WI38 (cell line): ENCODE measurements around the gene ZCCHC14.
"Not testable (repeated sequence)": the region's sequence is repeated elsewhere in the genome, so short reads cannot be mapped to it uniquely, and the experiment has no call there.

Experiments used
- H3K4me3 ChIP-seq: 2 replicates; pipeline ENCODE4 v1.5.1; 2011; ENCODE audit warnings: low read depth, mild to moderate bottlenecking, control low read depth, low read length
- TF ChIP-seq, protein P1 (sequence below): IDR thresholded peaks from 2 replicates; pipeline ENCODE4 v1.5.1; 2012; ENCODE audit warnings: low read depth, mild to moderate bottlenecking, control low read depth, low read length

Gene ZCCHC14

DNA sequence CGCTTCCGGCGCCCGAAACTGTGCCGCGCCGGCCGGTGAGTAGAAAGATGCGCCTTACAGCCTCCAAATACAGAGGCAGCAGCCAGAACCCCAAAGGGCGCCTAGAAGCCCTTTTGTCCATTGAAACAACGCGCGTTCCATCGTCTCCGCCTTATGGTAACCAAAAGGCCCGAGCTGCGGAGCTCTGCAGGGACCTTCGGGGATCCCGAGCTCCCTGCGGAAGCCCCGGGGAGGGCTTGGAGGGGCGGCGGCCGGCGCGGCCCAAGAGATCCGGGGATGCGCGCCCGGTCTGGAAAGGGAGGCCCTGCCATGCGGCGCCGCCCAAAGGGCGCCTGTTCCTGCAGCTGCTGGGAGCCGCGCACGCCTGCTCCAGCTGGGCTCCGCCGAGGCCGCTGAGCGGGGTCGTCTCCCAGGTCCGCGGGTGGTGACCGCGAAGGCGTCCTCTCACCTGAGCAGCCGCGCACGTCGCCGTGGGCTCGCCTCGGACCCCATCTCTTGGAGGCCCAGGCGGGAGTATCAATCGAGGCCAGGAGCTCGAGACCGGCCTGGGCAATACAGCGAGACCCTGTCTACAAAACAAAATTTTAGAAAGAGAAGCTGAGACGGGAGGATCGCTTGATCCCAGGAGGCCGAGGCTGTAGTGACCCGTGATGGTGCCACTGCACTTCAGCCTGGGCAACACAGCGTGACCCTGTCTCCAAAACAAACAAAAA, 108.5 kb downstream of the ZCCHC14 start:
- peak overlapping the region; percentile 62 for H3K4me3 ChIP-seq
- TF ChIP-seq, protein P1, sequence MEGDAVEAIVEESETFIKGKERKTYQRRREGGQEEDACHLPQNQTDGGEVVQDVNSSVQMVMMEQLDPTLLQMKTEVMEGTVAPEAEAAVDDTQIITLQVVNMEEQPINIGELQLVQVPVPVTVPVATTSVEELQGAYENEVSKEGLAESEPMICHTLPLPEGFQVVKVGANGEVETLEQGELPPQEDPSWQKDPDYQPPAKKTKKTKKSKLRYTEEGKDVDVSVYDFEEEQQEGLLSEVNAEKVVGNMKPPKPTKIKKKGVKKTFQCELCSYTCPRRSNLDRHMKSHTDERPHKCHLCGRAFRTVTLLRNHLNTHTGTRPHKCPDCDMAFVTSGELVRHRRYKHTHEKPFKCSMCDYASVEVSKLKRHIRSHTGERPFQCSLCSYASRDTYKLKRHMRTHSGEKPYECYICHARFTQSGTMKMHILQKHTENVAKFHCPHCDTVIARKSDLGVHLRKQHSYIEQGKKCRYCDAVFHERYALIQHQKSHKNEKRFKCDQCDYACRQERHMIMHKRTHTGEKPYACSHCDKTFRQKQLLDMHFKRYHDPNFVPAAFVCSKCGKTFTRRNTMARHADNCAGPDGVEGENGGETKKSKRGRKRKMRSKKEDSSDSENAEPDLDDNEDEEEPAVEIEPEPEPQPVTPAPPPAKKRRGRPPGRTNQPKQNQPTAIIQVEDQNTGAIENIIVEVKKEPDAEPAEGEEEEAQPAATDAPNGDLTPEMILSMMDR = no peak

DNA sequence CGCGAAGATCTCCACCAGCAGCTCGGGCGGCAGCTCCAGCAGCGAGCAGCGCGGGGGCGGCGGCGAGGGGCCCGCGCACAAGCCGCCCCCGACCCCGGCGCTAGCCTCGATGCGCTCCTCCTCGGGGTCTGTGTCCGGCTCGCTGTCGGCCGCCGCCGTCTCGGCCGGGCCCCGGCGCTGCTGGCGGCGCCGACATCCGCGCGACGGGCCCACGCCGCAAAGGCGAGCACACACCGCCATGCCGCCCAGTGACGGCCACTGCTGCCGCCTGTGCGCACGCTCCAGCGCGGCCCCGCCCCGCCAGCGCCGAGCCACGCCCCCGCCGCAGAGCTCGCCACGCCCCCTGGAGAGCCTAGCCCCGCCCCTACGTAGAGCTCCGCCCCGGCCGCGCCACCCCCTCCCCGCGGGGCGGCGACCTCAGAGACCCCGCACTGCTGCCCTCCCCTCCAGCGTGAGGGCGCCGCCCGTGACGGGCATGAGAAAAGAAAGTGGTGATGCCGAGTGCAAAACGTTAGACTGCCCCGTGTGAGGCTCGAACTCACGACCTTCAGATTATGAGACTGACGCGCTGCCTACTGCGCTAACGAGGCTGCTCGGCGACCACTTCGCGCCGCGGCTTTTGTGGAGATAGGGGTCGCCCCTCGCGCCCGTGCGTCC, 109.2 kb downstream of the ZCCHC14 start, which contains the start of gene FBXO31:
TSS of gene FBXO31 (minus strand) at position 272 of the 657 bp plus-strand sequence. CDS start at position 240, 32 bp downstream.
- TF ChIP-seq, protein P1 = no peak
- H3K4me3 ChIP-seq = peak within 1 kb of the TSS; percentile 72

DNA sequence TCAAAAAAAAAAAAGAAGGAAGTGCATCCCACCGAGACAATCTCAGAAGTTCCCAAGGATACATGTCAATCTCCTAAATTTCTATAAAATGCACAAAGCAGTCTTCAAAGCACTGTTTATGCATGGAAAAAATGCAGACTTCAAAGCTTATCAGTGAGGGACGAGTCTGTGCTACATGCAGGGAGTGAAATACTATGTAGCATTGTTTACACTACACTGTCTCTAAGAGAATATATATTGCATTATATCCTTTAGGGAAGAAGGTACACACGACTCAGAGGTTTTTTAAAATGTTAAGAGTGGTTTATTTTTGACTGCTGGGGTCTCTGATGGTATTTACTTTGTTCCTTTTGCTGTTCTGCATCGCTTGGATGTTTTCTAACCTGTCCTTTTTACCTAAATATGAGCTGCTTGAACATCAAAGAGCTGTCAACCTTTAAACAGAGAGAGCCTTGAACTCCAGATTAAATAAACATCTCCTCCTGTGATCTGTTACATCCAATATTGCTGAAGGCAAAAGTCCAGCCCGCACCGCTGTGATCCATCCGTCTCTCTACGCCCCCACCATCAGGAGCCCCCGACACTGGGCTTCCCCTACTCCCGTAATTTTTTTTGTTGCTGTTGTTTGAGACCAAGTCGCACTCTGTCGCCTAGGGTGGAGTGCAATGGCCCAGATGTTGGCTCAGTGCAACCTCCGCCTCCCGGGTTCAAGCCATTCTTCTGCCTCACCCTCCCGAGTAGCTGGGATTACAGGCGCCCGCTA, 110.6 kb downstream of the ZCCHC14 start:
- TF ChIP-seq, protein P1 = no peak
- H3K4me3 ChIP-seq = peak overlapping the region; percentile 72

DNA sequence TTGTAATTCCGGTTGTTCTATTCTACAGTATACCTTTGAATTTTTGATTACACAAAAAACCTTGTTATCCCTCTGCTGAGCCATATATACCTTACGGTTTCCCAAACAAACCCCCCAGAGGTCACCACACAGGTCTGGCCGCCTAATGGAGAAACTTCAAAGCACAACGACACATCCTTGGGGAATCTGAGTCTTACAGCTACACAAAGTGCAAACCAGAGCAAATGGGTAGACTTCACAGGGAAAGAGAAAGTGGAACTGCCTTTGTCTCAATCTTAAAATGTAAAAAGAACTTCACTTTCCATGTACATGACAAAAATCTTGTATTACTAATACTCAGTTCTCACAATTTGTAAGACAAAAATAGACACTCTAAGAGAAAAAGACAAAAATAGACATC, 111.9 kb downstream of the ZCCHC14 start:
- TF ChIP-seq, protein P1 = no peak
- no peak overlapping the region; the same call in 1 of the 2 replicates for H3K4me3 ChIP-seq

DNA sequence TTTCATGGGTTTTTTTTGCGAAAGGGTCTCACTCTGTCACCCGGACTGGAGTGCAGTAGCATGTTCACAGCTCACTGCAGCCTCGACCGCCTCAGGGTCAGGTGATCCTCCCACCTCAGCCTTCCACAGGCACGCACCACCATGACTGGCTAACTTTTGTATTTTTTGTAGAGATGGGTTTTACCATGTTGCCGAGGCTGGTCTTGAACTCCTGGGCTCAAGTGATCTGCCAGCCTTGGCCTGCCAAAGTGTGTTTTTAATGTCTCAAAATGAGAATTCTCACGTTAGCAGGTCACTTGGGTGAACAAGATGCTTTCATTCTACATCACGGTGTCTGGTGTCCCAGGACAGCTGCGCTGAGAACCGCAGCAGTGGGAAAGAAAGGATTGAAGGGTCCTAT, 112.4 kb downstream of the ZCCHC14 start:
- no peak overlapping the region for H3K4me3 ChIP-seq
- TF ChIP-seq, protein P1 = no peak

DNA sequence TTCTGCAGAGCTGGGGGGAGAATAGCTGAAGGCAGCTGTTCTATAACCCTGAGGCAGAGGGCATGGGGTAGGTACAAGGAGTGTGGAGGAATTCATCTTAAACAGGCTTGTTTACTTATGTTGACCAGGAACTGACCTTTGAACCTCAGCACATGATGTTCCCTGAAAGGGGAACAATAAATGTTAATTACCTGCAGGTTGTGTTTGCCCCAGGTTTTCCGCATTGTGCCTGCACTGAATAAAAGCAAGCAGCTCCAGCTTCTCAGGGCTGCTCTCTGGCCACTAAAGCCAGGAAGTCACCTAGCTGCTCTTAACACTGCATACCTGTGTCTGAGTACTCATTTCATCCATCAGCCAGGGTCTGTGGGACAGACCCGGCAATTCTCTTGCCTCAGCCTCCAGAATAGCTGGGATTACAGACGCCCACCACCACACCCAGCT, 113.5 kb downstream of the ZCCHC14 start:
- not testable (repeated sequence) for H3K4me3 ChIP-seq

DNA sequence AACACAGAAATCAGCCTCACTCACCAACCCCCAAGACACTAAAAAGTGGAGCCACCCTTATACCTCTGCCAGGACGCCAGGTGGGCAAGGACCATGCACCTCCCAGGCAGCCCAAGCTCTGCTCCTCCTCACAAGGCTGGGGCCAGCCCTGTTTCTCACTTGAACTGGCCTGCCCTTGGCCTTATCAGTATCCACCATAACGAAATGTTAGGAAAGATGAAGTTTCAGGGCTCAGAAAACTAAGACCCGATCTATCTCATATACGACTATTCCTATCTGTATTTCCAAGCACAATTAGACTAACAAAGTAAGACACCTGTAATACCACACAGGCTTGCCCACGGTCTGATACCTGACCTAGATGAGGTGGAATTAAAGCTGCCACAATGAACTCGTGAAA, 116.2 kb downstream of the ZCCHC14 start:
- H3K4me3 ChIP-seq = no peak overlapping the region
- TF ChIP-seq, protein P1 = no peak
